GM18909 (cell line): ENCODE data around the gene SOX5.
"Not testable (repeated sequence)": the region's sequence is repeated elsewhere in the genome, so short reads cannot be mapped to it uniquely, and the experiment has no call there.

Experiments used
- ATAC-seq: cut with Tn5 transposase; IDR thresholded peaks from one replicate; pipeline ENCODE4 v1.9.1; 2021; ENCODE audit warnings: mild to moderate bottlenecking; ENCODE audit not compliant: unreplicated experiment, poor library complexity

The SOX5 gene

DNA sequence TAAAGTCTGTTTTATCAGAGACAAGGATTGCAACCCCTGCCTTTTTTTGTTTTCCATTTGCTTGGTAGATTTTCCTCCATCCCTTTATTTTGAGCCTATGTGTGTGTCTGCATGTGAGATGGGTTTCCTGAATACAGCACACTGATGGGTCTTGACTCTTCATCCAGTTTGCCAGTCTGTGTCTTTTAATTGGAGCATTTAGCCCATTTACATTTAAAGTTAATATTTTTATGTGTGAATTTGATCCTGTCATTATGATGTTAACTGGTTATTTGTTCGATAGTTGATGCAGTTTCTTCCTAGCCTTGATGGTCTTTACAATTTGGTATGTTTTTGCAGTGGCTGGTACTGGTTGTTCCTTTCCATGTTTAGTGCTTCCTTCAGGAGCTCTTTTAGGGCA lies 430.0 kb downstream of the SOX5 start:
- ATAC-seq: not testable (repeated sequence)

DNA sequence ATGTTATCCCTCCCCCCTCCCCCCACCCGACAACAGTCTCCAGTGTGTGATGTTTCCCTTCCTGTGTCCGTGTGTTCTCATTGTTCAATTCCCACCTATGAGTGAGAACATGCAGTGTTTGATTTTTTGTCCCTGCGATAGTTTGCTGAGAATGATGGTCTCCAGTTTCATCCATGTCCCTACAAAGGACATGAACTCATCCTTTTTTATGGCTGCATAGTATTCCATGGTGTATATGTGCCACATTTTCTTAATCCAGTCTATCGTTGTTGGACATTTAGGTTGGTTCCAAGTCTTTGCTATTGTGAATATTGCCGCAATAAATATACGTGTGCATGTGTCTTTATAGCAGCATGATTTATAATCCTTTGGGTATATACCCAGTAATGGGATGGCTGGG lies 433.7 kb downstream of the SOX5 start:
- ATAC-seq: not testable (repeated sequence)

GRCh38 chr12:23510484-23510883 lies 439.0 kb downstream of the SOX5 start:
- no peak for ATAC-seq

GRCh38 chr12:23509832-23510231 lies 439.6 kb downstream of the SOX5 start:
- ATAC-seq: not testable (repeated sequence)

DNA sequence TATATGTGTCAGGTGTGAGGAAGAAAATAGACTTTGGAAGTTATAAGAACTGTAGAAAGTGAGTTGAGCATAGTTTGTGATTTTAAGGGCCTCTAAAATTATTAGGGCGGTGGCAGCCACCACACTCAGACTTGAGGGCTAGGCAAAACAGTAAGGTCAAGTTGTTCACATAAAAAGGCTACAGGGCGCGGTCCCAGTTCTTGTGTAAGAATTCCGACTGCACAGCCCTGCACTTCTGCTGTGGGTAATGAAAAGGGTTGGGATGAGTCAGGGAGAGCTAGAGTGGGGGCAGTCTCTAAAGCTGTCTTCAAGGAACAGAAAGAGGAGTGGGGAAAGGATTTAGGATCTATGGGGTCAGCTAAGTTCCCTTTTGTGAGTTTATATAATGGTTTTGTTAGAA lies 441.7 kb downstream of the SOX5 start:
- not testable (repeated sequence) for ATAC-seq

DNA sequence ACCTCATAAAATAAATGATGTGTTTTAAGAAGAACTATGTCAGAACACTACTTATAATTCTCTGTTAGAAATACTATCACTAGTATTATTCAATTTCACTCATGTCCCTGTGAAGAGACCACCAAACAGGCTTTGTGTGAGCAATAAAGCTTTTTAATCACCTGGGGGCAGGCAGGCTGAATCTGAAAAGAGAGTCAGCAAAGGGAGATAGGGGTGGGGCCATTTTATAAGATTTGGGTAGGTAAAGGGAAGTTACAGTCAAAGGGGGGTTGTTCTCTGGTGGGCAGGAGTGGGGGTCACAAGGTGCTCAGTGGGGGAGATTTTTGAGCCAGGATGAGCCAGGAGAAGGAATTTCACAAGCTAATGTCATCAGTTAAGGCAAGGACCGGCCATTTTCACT lies 443.7 kb downstream of the SOX5 start:
- not testable (repeated sequence) for ATAC-seq

DNA sequence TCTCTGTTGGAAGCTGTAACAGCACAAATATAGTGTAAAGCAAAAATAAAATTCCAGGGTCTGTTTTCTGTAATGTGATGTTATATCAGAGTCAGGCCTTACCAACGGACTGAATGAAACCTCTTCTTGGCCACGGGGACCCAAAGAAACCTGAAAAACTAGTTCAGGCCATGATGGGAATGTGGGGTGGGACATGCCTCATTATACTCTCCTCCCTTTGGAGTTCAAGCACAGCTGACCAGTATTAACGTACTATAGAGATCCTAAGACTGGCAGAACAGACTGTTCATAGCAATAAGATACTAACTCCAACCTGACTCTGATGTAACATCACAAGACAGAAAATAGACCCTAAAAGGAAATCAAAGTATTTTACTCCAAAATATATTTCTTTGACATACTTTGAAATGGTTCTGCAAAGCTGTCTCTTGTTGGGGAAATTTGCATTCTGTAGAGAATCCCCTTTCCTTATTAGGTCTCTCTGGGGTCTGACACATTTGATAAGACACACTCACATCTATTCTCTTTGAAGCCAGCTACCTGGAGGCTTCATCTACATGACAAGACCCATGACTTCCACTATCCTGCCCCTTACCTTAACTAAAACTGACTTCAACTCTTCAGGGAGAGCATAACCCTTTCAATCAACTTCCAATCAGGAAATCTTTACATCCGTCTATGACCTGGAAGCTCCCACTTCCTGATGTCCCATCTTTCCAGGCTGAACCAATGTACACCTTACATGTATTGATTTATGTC lies 444.6 kb downstream of the SOX5 start:
- ATAC-seq: no peak

GRCh38 chr12:23504043-23504442 lies 445.4 kb downstream of the SOX5 start:
- ATAC-seq: no peak

DNA sequence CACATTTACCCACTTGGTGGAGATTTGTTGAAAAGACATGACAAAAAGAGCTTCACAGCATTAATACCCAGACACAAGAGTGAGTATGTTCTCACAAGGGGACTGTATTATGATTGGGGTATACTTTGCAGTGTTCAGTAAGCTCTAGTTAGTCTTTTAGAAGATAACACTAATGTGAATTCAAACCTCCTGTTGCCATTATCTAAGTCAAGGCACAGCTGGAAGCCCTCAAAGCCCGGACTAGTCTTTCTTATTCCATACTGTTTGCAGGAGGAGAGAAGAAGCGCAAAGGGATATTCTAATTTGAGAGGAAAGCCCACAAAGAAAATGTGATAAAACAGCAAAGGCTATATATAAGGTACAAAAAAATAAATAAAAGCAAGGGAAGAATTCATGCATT lies 445.9 kb downstream of the SOX5 start:
- no peak for ATAC-seq

DNA sequence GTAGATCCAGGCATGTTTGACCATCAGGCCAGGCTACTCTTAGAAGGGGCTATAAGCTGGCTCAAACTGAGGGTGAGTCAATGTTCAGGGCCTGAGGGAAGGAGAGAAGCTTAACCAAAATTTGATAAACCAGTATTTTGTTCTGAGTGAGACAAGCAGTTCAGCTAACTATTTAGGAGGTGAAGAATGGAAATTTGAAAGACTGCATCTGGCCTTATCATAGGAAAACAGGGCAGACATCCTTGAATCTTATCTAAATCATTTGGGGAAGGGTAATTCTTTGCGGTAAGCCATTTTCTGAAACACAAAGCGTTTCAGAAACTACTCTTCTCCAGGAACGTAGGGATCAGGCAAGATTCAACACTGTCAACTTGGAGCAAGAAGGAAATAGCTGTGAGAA lies 447.2 kb downstream of the SOX5 start:
- ATAC-seq: no peak

DNA sequence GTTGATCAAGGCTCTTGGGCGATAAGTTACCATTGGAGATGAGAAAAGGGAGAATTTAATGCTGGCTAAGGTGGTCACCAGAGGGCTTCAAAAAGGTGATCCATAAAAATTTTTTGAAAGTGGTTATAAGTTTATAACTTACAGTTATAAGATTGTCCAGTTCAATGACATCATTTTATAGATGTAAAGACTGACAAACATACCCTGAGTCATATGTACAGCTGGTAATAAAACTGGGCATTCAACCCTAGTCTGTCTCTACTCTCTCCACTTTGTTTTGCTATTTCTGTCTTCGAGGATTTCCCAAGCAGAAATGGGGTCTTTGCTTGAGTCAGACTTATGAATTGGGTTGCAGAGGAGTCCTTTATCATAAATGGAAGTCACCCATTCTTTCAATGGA lies 454.0 kb downstream of the SOX5 start:
- no peak for ATAC-seq

GRCh38 chr12:23493672-23494071 lies 455.8 kb downstream of the SOX5 start:
- no peak for ATAC-seq

DNA sequence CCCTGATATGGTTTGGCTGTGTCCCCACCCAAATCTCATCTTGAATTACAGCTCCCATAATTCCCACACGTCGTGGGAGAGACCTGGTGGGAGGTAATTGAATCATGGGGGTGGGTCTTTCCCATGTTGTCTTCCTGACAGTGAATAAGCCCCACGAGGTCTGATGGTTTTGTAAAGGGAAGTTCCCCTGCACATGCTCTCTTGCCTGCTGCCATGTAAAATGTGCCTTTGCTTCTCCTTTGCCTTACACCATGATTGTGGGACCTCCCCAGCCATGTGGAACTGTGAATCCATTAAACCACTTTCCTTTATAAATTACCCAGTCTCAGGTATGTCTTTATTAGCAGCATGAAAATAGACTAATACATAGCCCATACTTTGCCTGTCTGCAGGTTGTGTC lies 458.4 kb downstream of the SOX5 start:
- not testable (repeated sequence) for ATAC-seq

DNA sequence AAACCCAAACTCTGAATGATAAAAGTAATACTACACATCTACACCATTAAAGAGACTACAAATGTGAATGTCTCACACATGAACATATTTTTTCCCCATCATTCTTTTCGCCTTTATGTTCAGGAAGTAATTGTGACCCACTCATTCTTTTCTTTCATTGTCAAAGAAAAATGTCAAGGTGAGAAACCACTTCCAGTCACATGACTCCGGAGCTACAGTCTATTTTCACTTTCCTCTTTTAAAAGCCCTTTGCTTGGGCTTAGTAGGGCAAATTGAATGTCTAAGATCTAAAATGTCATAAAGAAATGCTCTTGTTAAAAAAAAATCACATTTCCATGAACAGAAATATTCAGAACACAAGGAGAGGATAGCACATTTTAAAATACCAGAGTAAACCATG lies 461.3 kb downstream of the SOX5 start:
- no peak for ATAC-seq

DNA sequence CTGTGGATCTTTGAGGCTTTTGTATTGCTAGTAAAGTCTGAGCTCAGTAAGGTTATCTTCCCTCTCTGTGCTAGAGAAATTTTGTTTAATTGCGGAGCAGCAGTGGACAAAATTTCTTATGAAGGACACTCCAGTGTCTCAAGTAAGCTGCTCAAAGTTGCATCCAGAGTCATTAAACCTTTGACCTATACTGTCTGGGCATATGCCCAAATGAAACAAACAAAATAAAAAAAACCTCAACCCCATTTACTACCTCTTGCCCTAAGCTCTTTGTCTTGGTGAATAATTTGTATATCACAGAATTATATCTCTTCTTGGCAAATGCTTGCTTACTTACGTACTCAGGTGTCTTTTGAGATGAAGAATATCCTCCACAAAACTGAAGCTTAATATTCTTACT lies 465.2 kb downstream of the SOX5 start:
- ATAC-seq: no peak

GRCh38 chr12:23482571-23482970 lies 466.9 kb downstream of the SOX5 start:
- ATAC-seq: no peak
